ENCODE measurements around the gene TSKU. TPM values are rescaled to one million over a fixed set of nuclear protein-coding genes. Genes with fewer than 3 reads are reported as not detected.

Gene TSKU
- polyA plus RNA-seq, 1 donor from 2014 or later, result not detected

GRCh38 chr11:76795936-76796441 is 12.8 kb downstream of the TSKU start:
- Mint-ChIP-seq H3K4me3 (no peak overlapping the region), H3K36me3 (no peaks in the 10 kb centered on the region), H3K27me3 (peaks cover 1% of the 10 kb centered on the region), H3K4me1 (peaks cover 0 to 4% (median 3%) of the 10 kb centered on the region in 3 donors), H3K27ac (no peak overlapping the region), H3K9me3 (peaks cover 0 to 4% (median 0%) of the 10 kb centered on the region in 3 donors)

GRCh38 chr11:76796511-76797198 is 13.5 kb downstream of the TSKU start:
- Mint-ChIP-seq H3K4me1 (peaks cover 0 to 4% (median 3%) of the 10 kb centered on the region in 3 donors), H3K36me3 (no peaks in the 10 kb centered on the region), H3K27ac (no peak overlapping the region), H3K27me3 (peaks cover 1% of the 10 kb centered on the region), H3K9me3 (peaks cover 0 to 4% (median 0%) of the 10 kb centered on the region in 3 donors), H3K4me3 (no peak overlapping the region)

- Mint-ChIP-seq H3K4me3 (no peak overlapping the region), H3K36me3 (no peaks in the 10 kb centered on the region), H3K27ac (no peak overlapping the region), H3K4me1 (peaks cover 0 to 4% (median 3%) of the 10 kb centered on the region in 3 donors), H3K9me3 (peaks cover 0 to 3% (median 0%) of the 10 kb centered on the region in 3 donors), H3K27me3 (peaks cover 1% of the 10 kb centered on the region)
Measured at GRCh38 chr11:76797341-76798201, 14.4 kb downstream of the TSKU start.

- peak overlapping the region in 1 of 3 donors; percentile 88 for H3K27ac Mint-ChIP-seq
- H3K4me3 Mint-ChIP-seq, result peak overlapping the region in 1 of 4 donors; percentile 89
- no peaks in the 10 kb centered on the region for H3K36me3 Mint-ChIP-seq
- H3K4me1 Mint-ChIP-seq, result peaks cover 0 to 4% (median 3%) of the 10 kb centered on the region in 3 donors
- peaks cover 1% of the 10 kb centered on the region for H3K27me3 Mint-ChIP-seq
- H3K9me3 Mint-ChIP-seq, result no peaks in the 10 kb centered on the region
Measured at GRCh38 chr11:76798202-76798581, 15.0 kb downstream of the TSKU start.

- H3K4me3 Mint-ChIP-seq, result peak overlapping the region in 3 of 4 donors; percentile 60 to 89 (median 63)
- H3K27me3 Mint-ChIP-seq, result peaks cover 1% of the 10 kb centered on the region
- H3K4me1 Mint-ChIP-seq, result peaks cover 0 to 4% (median 3%) of the 10 kb centered on the region in 3 donors
- H3K27ac Mint-ChIP-seq, result peak overlapping the region in 1 of 3 donors; percentile 88
- no peaks in the 10 kb centered on the region for H3K36me3 Mint-ChIP-seq
- H3K9me3 Mint-ChIP-seq, result no peaks in the 10 kb centered on the region
Measured at GRCh38 chr11:76798671-76799065, 15.5 kb downstream of the TSKU start.

GRCh38 chr11:76799066-76799804 is 16.1 kb downstream of the TSKU start:
- Mint-ChIP-seq H3K27me3 (peaks cover 1% of the 10 kb centered on the region), H3K36me3 (no peaks in the 10 kb centered on the region), H3K27ac (peak overlapping the region in 1 of 3 donors; percentile 88), H3K4me3 (peak overlapping the region in 3 of 4 donors; percentile 25 to 89 (median 60)), H3K4me1 (peaks cover 0 to 4% (median 3%) of the 10 kb centered on the region in 3 donors), H3K9me3 (no peaks in the 10 kb centered on the region)

GRCh38 chr11:76800466-76801200 is 17.5 kb downstream of the TSKU start:
- Mint-ChIP-seq H3K4me3 (no peak overlapping the region), H3K9me3 (no peaks in the 10 kb centered on the region), H3K27me3 (peaks cover 12% of the 10 kb centered on the region), H3K27ac (no peak overlapping the region), H3K36me3 (no peaks in the 10 kb centered on the region), H3K4me1 (peaks cover 0 to 4% (median 3%) of the 10 kb centered on the region in 3 donors)

GRCh38 chr11:76801225-76801624 is 18.1 kb downstream of the TSKU start:
- Mint-ChIP-seq H3K27ac (no peak overlapping the region), H3K4me1 (peaks cover 0 to 4% (median 3%) of the 10 kb centered on the region in 3 donors), H3K36me3 (no peaks in the 10 kb centered on the region), H3K4me3 (peak overlapping the region in 1 of 4 donors; percentile 52), H3K9me3 (no peaks in the 10 kb centered on the region), H3K27me3 (peaks cover 16% of the 10 kb centered on the region)

- Mint-ChIP-seq H3K4me3 (no peak overlapping the region), H3K36me3 (no peaks in the 10 kb centered on the region), H3K9me3 (no peaks in the 10 kb centered on the region), H3K4me1 (peaks cover 0 to 4% (median 3%) of the 10 kb centered on the region in 3 donors), H3K27ac (no peak overlapping the region), H3K27me3 (peaks cover 21% of the 10 kb centered on the region)
Measured at GRCh38 chr11:76801736-76802135, 18.6 kb downstream of the TSKU start.

- H3K36me3 Mint-ChIP-seq, result no peaks in the 10 kb centered on the region
- H3K27ac Mint-ChIP-seq, result no peak overlapping the region
- H3K4me1 Mint-ChIP-seq, result peaks cover 0 to 4% (median 3%) of the 10 kb centered on the region in 3 donors
- no peaks in the 10 kb centered on the region for H3K9me3 Mint-ChIP-seq
- H3K4me3 Mint-ChIP-seq, result no peak overlapping the region
- H3K27me3 Mint-ChIP-seq, result peaks cover 23% of the 10 kb centered on the region
Measured at GRCh38 chr11:76802151-76802550, 19.0 kb downstream of the TSKU start.

- H3K9me3 Mint-ChIP-seq, result no peaks in the 10 kb centered on the region
- no peaks in the 10 kb centered on the region for H3K36me3 Mint-ChIP-seq
- no peak overlapping the region for H3K27ac Mint-ChIP-seq
- H3K4me3 Mint-ChIP-seq, result no peak overlapping the region
- H3K27me3 Mint-ChIP-seq, result peaks cover 25% of the 10 kb centered on the region
- peaks cover 0 to 4% (median 3%) of the 10 kb centered on the region in 3 donors for H3K4me1 Mint-ChIP-seq
Measured at GRCh38 chr11:76802621-76803020, 19.5 kb downstream of the TSKU start.

GRCh38 chr11:76803023-76803422 is 19.9 kb downstream of the TSKU start:
- Mint-ChIP-seq H3K27ac (no peak overlapping the region), H3K36me3 (no peaks in the 10 kb centered on the region), H3K27me3 (peaks cover 26% of the 10 kb centered on the region), H3K9me3 (no peaks in the 10 kb centered on the region), H3K4me3 (no peak overlapping the region), H3K4me1 (peaks cover 0 to 4% (median 3%) of the 10 kb centered on the region in 3 donors)

GRCh38 chr11:76803811-76804600 is 20.9 kb downstream of the TSKU start:
- H3K9me3 Mint-ChIP-seq, result no peaks in the 10 kb centered on the region
- H3K4me1 Mint-ChIP-seq, result peaks cover 0 to under 1% (median 0%) of the 10 kb centered on the region in 3 donors
- no peak overlapping the region for H3K4me3 Mint-ChIP-seq
- peaks cover 32% of the 10 kb centered on the region for H3K27me3 Mint-ChIP-seq
- H3K27ac Mint-ChIP-seq, result no peak overlapping the region
- no peaks in the 10 kb centered on the region for H3K36me3 Mint-ChIP-seq

Data from IgD-negative memory B cell (primary cell).